ENCODE measurements around the gene KIF22.

Gene KIF22

DNA sequence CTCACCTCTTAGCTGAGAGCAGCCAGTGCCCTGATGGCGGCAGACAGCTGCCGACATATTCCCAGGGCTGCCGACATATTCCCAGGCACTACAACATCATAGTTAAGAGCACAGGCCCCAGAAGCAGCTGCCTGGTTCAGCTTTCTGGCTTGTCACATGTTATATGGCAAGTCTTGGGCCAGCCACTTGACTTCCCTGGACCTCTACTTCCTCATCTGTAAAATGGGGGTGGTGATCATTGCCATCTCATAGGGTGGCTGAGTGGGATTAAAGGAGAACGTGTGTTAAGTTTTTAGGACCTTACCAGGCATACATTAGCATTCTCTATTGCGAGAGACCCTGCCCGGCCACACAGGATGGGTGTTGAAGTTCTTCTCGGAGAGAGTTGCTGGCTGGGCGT lies 53.4 kb downstream of the KIF22 start:
- no peak for DNase-seq

- DNase-seq, result no peak
These were observed 54.2 kb downstream of the KIF22 start for GRCh38 chr16:29844575-29845331.

DNA sequence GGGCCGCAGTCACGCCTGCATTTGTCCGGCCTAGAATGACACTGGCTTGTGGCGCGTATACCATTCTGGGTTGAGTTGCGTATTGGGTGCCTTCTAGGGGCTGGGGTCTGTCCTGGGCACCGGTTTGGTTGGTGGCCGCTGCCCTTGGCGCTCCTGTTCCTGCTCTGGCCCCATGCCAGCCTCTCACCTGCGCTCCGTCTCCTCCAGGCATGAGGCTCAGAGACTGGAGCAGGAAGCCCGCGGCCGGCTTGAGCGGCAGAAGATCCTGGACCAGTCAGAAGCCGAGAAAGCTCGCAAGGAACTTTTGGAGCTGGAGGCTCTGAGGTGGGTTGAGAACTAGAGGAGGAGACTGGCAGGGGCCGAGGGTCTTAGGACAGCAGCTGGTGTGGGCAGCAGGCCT lies 55.1 kb downstream of the KIF22 start:
- DNase-seq, result no peak

DNA sequence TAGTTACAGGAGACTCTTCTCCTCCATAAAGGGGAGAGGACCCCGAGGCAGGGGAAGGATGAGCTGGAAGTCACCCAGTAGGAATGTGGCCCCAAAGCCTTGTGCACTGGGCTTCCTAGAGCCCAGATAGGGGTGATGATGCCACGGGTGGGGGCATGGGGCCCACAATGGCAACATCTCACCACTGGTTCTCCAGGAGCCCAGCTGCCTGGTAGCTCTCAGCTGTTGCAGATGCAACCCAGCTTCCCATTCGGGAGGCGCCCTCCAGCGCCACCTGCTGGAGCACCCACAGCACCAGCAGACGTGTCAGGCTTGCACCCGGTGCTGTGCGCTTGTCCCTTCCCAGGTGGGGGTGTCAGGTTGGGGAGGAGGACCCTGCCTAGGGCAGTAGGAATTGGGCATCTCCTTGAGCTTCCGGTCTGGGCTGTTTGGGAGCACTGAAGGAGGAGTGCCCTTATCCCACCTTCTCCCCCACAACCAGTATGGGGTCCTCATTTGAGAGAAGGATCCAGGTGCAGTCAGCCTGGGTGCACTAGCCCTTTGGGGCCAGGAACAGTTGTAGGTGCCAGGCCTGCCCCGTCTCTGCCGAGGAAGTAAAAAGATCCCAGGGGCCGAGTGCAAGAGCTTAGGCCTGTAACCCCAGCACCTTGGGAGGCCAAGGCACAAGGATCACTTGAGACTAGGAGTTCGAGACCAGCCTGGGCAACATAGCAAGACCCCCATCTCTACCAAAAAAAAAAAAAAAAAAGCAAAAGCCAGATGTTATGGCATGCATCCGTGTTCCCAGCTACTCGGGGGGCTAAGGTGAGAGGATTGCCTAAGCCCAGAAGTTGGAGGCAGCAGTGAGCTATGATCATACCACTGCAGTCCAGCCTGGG lies 58.1 kb downstream of the KIF22 start:
- peak; percentile 77 for DNase-seq

- no peak for DNase-seq
These were observed 59.0 kb downstream of the KIF22 start for GRCh38 chr16:29849505-29849904.

DNA sequence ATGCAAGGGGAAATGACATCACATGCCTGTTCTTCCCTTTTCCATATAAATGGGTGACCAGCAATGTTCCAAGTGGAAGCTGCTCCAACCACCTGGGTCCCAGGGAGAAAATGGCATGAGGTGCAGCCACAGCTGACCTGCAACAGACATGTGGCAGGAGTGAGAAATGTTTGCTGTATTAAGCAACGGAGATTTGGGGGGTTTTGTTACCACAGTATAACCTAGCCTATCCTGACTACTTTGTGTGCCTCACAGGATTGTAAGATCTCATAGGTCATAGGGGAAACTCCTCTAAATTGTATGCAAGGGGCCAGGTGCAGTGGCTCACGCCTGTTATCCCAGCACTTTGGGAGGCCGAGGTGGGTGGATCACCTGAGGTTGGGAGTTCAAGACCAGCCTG lies 60.4 kb downstream of the KIF22 start:
- no peak for DNase-seq

DNA sequence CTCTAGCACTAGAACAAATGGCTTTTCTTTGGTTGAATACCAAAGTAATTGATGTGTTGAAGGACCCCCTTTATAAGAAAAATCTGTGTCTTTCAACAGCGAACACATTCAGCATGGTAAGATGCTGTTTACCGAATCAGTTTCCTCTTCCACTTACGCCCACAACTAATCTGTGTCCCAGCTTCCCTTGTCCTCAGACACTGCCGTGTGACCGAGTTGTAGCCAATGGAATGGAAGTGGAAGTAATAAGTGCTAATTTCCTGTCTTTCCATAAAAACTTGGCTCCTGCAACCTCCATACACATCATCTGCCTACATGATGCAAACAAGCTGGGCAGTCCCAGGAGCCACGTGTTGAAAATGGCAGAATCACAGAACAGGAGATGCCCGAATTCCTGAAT lies 62.1 kb downstream of the KIF22 start:
- no peak for DNase-seq

DNA sequence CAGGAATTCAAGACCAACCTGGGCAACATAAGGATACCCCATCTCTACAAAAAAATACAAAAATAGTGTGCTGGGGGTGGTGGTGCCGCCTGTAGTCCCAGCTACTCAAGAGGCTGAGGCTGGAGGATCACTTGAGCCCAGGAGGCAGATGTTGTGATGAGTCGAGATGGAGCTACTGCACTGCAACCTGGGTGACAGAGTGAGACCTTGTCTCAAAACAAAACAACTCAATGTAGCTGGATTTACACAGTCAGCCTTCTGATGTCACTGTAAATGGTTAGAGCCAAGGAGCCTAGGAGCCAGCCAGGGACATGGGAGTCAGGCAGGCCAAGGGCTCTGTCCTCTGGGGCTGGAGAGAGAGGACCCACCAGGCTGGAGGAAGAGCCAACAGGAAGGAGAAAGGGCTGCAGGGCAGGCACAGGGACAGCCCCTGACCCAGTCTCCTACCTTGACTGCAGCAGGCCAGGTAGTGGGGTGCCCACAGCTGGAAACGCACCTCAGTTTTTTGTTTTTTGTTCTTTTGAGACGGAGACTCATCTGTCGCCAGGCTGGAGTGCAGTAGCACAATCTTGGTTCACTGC lies 64.1 kb downstream of the KIF22 start:
- DNase-seq, result no peak
